ENCODE data around the gene UGT1A8. TPM values are rescaled to one million over a fixed set of nuclear protein-coding genes. Genes with fewer than 3 reads are reported as not detected.

Gene UGT1A8
- polyA plus RNA-seq, 1 of the 3 experiments (the other 2 are of a cell fraction) = not detected

DNA sequence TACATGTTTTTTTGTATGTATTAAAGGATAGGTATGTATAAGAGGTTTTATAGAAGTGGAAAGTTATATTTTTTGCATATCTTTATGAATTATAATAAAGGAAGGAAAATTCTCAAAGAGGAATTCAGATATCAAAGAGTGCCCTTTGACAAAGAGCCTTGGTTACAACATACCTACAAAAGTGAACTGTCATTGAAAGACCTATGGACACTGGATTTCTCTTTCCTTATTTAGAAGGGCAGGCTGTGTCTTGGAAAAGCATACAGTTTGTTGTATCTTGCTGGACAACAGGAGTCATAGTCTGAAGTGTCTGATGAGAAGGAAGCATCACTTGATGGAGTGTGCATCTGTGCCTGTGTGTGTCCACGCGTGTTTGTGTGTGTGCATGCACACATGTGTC, 34.0 kb downstream of the UGT1A8 start (continued):
- TF ChIP-seq, protein P1, sequence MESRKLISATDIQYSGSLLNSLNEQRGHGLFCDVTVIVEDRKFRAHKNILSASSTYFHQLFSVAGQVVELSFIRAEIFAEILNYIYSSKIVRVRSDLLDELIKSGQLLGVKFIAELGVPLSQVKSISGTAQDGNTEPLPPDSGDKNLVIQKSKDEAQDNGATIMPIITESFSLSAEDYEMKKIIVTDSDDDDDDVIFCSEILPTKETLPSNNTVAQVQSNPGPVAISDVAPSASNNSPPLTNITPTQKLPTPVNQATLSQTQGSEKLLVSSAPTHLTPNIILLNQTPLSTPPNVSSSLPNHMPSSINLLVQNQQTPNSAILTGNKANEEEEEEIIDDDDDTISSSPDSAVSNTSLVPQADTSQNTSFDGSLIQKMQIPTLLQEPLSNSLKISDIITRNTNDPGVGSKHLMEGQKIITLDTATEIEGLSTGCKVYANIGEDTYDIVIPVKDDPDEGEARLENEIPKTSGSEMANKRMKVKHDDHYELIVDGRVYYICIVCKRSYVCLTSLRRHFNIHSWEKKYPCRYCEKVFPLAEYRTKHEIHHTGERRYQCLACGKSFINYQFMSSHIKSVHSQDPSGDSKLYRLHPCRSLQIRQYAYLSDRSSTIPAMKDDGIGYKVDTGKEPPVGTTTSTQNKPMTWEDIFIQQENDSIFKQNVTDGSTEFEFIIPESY (IDR thresholded peaks at IDR 0.05; ENCODE audit: borderline replicate concordance, low read depth) = no peak
- no peak for TF ChIP-seq ELF1 (IDR thresholded peaks at IDR 0.05)
- TF ChIP-seq, protein P2, sequence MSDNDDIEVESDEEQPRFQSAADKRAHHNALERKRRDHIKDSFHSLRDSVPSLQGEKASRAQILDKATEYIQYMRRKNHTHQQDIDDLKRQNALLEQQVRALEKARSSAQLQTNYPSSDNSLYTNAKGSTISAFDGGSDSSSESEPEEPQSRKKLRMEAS (IDR thresholded peaks at IDR 0.05; ENCODE audit: low read depth) = no peak
- TF ChIP-seq GATA2 (CRISPR knock-in tag; IDR thresholded peaks at IDR 0.05) = no peak
- TF ChIP-seq POLR2AphosphoS5 (IDR thresholded peaks at IDR 0.05; ENCODE audit: low read depth, low read length) = no peak
- TF ChIP-seq RCOR1 (IDR thresholded peaks at IDR 0.05; ENCODE audit: low read length) = no peak

DNA sequence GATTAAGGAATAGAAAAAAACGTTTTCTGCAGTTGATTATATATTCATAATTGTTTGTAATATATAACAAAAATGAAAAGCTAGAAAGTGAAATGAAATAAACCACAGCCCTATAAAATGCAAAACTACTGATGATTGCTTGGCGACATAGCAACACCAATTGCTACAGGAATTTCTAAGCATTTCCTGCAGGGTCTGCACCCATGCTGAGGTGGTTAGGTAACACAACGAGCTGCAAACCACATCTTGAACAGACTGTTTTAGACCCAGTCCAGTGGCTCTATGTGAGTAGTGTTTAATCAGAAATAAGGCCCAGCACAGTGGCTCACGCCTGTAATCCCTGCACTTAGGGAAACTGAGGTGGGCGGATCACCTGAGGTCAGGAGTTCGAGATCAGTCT, 37.1 kb downstream of the UGT1A8 start:
- ChIA-PET CTCF (interaction anchor here (0.7 kb wide), 1 partner anchor 57 kb away, joined by 3 read pairs; no protein-coding TSS in a partner anchor), POLR2A (no interaction called here)
- H3K9me2 ChIP-seq = no peaks in the 10 kb centered on the region
- H3K9me3 ChIP-seq = no peaks in the 10 kb centered on the region
- H3K4me3 ChIP-seq (ENCODE audit: low read depth in 2 of 2, low read length in 1 of 2) = no peak overlapping the region
- no peaks in the 10 kb centered on the region for H4K20me1 ChIP-seq (ENCODE audit: insufficient read depth)
- H3F3A ChIP-seq (replicated peaks; ENCODE audit: insufficient read depth) = no peaks in the 10 kb centered on the region
- TF ChIP-seq GABPA (IDR thresholded peaks at IDR 0.05; ENCODE audit: low read depth) (no peak), RCOR1 (IDR thresholded peaks at IDR 0.05; ENCODE audit: low read length) (no peak), TEAD4 (IDR thresholded peaks at IDR 0.05; ENCODE audit: borderline replicate concordance, insufficient read depth) (no peak), FOXM1 (IDR thresholded peaks at IDR 0.05; ENCODE audit: low read depth) (no peak), RAD21 (IDR thresholded peaks at IDR 0.05; ENCODE audit: low read length) (no peak), TCF12 (IDR thresholded peaks at IDR 0.05) (no peak), ELF1 (IDR thresholded peaks at IDR 0.05) (no peak), NRF1 (IDR thresholded peaks at IDR 0.05; ENCODE audit: low read depth, low read length) (no peak), MEF2A (IDR thresholded peaks at IDR 0.05; ENCODE audit: borderline replicate concordance, low read depth) (no peak), RFX5 (IDR thresholded peaks at IDR 0.05; ENCODE audit: low read length) (no peak)
- TF ChIP-seq, protein P3, sequence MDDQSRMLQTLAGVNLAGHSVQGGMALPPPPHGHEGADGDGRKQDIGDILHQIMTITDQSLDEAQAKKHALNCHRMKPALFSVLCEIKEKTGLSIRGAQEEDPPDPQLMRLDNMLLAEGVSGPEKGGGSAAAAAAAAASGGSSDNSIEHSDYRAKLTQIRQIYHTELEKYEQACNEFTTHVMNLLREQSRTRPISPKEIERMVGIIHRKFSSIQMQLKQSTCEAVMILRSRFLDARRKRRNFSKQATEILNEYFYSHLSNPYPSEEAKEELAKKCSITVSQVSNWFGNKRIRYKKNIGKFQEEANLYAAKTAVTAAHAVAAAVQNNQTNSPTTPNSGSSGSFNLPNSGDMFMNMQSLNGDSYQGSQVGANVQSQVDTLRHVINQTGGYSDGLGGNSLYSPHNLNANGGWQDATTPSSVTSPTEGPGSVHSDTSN (IDR thresholded peaks at IDR 0.05) = no peak
- TF ChIP-seq, protein P4, sequence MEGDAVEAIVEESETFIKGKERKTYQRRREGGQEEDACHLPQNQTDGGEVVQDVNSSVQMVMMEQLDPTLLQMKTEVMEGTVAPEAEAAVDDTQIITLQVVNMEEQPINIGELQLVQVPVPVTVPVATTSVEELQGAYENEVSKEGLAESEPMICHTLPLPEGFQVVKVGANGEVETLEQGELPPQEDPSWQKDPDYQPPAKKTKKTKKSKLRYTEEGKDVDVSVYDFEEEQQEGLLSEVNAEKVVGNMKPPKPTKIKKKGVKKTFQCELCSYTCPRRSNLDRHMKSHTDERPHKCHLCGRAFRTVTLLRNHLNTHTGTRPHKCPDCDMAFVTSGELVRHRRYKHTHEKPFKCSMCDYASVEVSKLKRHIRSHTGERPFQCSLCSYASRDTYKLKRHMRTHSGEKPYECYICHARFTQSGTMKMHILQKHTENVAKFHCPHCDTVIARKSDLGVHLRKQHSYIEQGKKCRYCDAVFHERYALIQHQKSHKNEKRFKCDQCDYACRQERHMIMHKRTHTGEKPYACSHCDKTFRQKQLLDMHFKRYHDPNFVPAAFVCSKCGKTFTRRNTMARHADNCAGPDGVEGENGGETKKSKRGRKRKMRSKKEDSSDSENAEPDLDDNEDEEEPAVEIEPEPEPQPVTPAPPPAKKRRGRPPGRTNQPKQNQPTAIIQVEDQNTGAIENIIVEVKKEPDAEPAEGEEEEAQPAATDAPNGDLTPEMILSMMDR (IDR thresholded peaks at IDR 0.05) = no peak
- TF ChIP-seq, protein P2 (IDR thresholded peaks at IDR 0.05; ENCODE audit: low read depth) = no peak
- TF ChIP-seq, protein P5, sequence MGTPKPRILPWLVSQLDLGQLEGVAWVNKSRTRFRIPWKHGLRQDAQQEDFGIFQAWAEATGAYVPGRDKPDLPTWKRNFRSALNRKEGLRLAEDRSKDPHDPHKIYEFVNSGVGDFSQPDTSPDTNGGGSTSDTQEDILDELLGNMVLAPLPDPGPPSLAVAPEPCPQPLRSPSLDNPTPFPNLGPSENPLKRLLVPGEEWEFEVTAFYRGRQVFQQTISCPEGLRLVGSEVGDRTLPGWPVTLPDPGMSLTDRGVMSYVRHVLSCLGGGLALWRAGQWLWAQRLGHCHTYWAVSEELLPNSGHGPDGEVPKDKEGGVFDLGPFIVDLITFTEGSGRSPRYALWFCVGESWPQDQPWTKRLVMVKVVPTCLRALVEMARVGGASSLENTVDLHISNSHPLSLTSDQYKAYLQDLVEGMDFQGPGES (IDR thresholded peaks at IDR 0.05; ENCODE audit: low read depth, low read length) = no peak
- no peak overlapping the region for H3K4me2 ChIP-seq
- DNase-seq = no peak
- H2AFZ ChIP-seq (ENCODE audit: low read depth) = no peak overlapping the region
- H3K27me3 ChIP-seq (ENCODE audit: insufficient read depth) = no peaks in the 10 kb centered on the region
- WGBS (ENCODE audit: low lambda C conversion rate) = 57% methylated on average over 6 of the region's 6 CpGs
- no peaks in the 10 kb centered on the region for H3K36me3 ChIP-seq (replicated peaks in 1 of 2; ENCODE audit: control insufficient read depth in 1 of 2, insufficient read depth in 2 of 2, low read length in 1 of 2)
- no peaks in the 10 kb centered on the region for H3K4me1 ChIP-seq (ENCODE audit: control insufficient read depth in 1 of 2, insufficient read depth in 2 of 2, low read depth in 1 of 2, low read length in 1 of 2)
- no peak overlapping the region for H3K27ac ChIP-seq (ENCODE audit: low read depth in 2 of 2, low read length in 1 of 2)
- H3K79me2 ChIP-seq (ENCODE audit: insufficient read depth) = no peaks in the 10 kb centered on the region
- H3K9ac ChIP-seq = no peak overlapping the region

Data from SK-N-SH (cell line).